BE2C (cell line): ENCODE measurements around the gene PHOSPHO2.

ENCODE experiments used
- DNase-seq: peaks from one replicate; pipeline ENCODE4 v3.0.0-alpha.2; 2020
- H3K27me3 ChIP-seq: fragments of 250-450 bp; sonication (Bioruptor Pico); 2 replicates; pipeline ENCODE4 v1.5.1; 2020; ENCODE audit warnings: mild to moderate bottlenecking
- H3K36me3 ChIP-seq: fragments of 250-450 bp; sonication (Bioruptor Pico); 2 replicates; pipeline ENCODE4 v1.5.1; 2020; ENCODE audit warnings: mild to moderate bottlenecking
- H3K4me1 ChIP-seq: fragments of 250-450 bp; sonication (Bioruptor Pico); 2 replicates; pipeline ENCODE4 v1.5.1; 2020
- H3K4me3 ChIP-seq: 2 replicates; pipeline ENCODE4 v1.5.1; 2011; ENCODE audit warnings: low read depth, low read length
- H3K9me3 ChIP-seq: fragments of 250-450 bp; sonication (Bioruptor Pico); 2 replicates; pipeline ENCODE4 v1.5.1; 2020
- CTCF ChIP-seq: IDR thresholded peaks from 2 replicates; pipeline ENCODE4 v1.5.1; 2012; ENCODE audit warnings: mild to moderate bottlenecking, low read depth, low read length

PHOSPHO2 gene

DNA sequence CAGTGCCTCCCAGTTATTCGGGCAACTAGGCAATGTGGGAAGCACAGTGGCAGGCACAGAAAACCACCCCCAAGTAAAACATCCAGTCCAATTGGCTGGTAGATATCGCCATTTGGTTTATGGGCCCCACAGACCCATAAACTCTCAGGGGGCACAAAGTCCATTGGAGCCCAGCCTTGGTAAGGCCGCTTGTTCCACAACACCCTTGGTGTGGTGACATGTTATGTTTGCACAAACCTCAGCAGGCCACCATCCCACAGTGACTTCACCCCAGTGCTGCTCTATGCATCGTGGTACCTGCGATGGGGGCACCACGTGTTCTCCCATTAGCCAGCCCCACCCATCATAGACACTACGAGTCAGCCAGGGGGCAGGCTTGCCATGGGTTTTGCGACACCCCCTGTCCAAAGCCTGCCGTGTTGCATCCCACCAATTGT is 18.5 kb downstream of the PHOSPHO2 start:
- peaks cover 10% of the 10 kb centered on the region for H3K4me1 ChIP-seq
- no peak for DNase-seq

GRCh38 chr2:169713331-169713730 is 19.1 kb downstream of the PHOSPHO2 start:
- Histone ChIP-seq H3K27me3 (no peaks in the 10 kb centered on the region), H3K36me3 (no peaks in the 10 kb centered on the region), H3K4me3 (no peak overlapping the region), H3K4me1 (peaks cover 13% of the 10 kb centered on the region), H3K9me3 (no peaks in the 10 kb centered on the region)
- no peak for DNase-seq
- no peak for TF ChIP-seq CTCF

More for the DNA sequence above, 18.5 kb downstream of the PHOSPHO2 start:
- no peak for TF ChIP-seq CTCF
- Histone ChIP-seq H3K9me3 (no peaks in the 10 kb centered on the region), H3K36me3 (no peaks in the 10 kb centered on the region), H3K4me3 (no peak overlapping the region), H3K27me3 (no peaks in the 10 kb centered on the region)

DNA sequence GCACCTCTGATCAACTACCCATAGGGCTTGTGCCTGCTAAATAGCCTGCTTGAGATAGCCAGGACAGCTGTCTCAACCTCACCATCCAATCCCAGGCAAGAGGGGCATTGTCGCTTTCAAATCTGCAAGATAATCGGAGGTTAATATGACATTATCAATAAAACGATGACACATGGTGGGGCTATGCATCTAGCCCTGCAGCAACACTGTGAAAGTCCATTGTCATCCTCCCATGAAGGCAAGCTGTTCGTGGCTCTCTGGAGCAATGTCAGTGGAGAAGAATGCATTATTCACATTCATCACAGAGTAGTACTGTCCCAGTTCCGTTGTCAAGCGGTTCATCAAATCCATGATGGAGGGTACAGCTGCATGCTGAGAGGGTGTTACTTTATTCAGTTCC is 20.4 kb downstream of the PHOSPHO2 start:
- no peaks in the 10 kb centered on the region for H3K36me3 ChIP-seq
- TF ChIP-seq CTCF: no peak
- peaks cover 13% of the 10 kb centered on the region for H3K4me1 ChIP-seq
- H3K4me3 ChIP-seq: peak overlapping the region; percentile 59
- DNase-seq: no peak
- H3K9me3 ChIP-seq: no peaks in the 10 kb centered on the region
- H3K27me3 ChIP-seq: no peaks in the 10 kb centered on the region

GRCh38 chr2:169715379-169716237 is 21.3 kb downstream of the PHOSPHO2 start:
- H3K4me1 ChIP-seq: peaks cover 13% of the 10 kb centered on the region
- peak; percentile 29 for DNase-seq
- H3K4me3 ChIP-seq: peak overlapping the region; percentile 59
- H3K9me3 ChIP-seq: no peaks in the 10 kb centered on the region
- H3K27me3 ChIP-seq: no peaks in the 10 kb centered on the region
- H3K36me3 ChIP-seq: no peaks in the 10 kb centered on the region
- no peak for TF ChIP-seq CTCF

- Histone ChIP-seq H3K27me3 (no peaks in the 10 kb centered on the region), H3K9me3 (no peaks in the 10 kb centered on the region), H3K4me3 (peak overlapping the region; percentile 59), H3K36me3 (no peaks in the 10 kb centered on the region), H3K4me1 (peaks cover 13% of the 10 kb centered on the region)
- peak; percentile 74 for DNase-seq
- no peak for TF ChIP-seq CTCF
Measured at GRCh38 chr2:169716238-169716886, 22.1 kb downstream of the PHOSPHO2 start.
